Skeletal muscle satellite cell (primary cell): ENCODE measurements around the gene SVEP1.

Source experiments
- H3K27me3 ChIP-seq: 2 replicates; pipeline ENCODE4 v1.7.0; 2013; ENCODE audit warnings: low read length; ENCODE audit not compliant: control insufficient read depth, insufficient read depth
- H3K36me3 ChIP-seq: 2 replicates; pipeline ENCODE4 v1.7.0; 2013; ENCODE audit warnings: mild to moderate bottlenecking, control low read depth, low read length; ENCODE audit not compliant: insufficient read depth
- H3K4me1 ChIP-seq: 2 replicates; pipeline ENCODE4 v1.7.0; 2013; ENCODE audit warnings: low read length; ENCODE audit not compliant: control insufficient read depth, insufficient read depth
- H3K4me2 ChIP-seq: 2 replicates; pipeline ENCODE4 v1.7.0; 2013; ENCODE audit warnings: mild to moderate bottlenecking, low read length
- H3K4me3 ChIP-seq: 2 replicates; pipeline ENCODE4 v1.7.0; 2013; ENCODE audit warnings: low read length
- H3K9ac ChIP-seq: 2 replicates; pipeline ENCODE4 v1.7.0; 2013; ENCODE audit warnings: mild to moderate bottlenecking, low read depth, low read length, moderate library complexity
- H3K9me3 ChIP-seq: replicated peaks from 2 replicates; pipeline ENCODE4 v1.7.0; 2013; ENCODE audit warnings: mild to moderate bottlenecking, control low read depth, low read length

The SVEP1 gene

GRCh38 chr9:110575945-110576344 is 3.6 kb downstream of the SVEP1 start:
- no peaks in the 10 kb centered on the region for H3K27me3 ChIP-seq
- H3K4me1 ChIP-seq, result peaks cover 40% of the 10 kb centered on the region
- H3K4me2 ChIP-seq, result peak overlapping the region; percentile 3
- H3K36me3 ChIP-seq, result no peaks in the 10 kb centered on the region
- H3K9ac ChIP-seq, result no peak overlapping the region
- H3K4me3 ChIP-seq, result no peak overlapping the region
- H3K9me3 ChIP-seq, result no peaks in the 10 kb centered on the region

GRCh38 chr9:110575169-110575568 is 4.4 kb downstream of the SVEP1 start:
- Histone ChIP-seq H3K4me3 (no peak overlapping the region), H3K4me2 (no peak overlapping the region), H3K9me3 (no peaks in the 10 kb centered on the region), H3K36me3 (no peaks in the 10 kb centered on the region), H3K27me3 (no peaks in the 10 kb centered on the region), H3K9ac (no peak overlapping the region), H3K4me1 (peaks cover 32% of the 10 kb centered on the region)

- H3K4me2 ChIP-seq, result no peak overlapping the region
- H3K27me3 ChIP-seq, result no peaks in the 10 kb centered on the region
- peaks cover 24% of the 10 kb centered on the region for H3K4me1 ChIP-seq
These were observed 6.2 kb downstream of the SVEP1 start for GRCh38 chr9:110573305-110573704.

GRCh38 chr9:110571801-110572483 is 7.6 kb downstream of the SVEP1 start:
- Histone ChIP-seq H3K4me1 (peaks cover 24% of the 10 kb centered on the region), H3K4me3 (no peak overlapping the region), H3K9ac (no peak overlapping the region), H3K9me3 (no peaks in the 10 kb centered on the region), H3K36me3 (no peaks in the 10 kb centered on the region), H3K27me3 (no peaks in the 10 kb centered on the region), H3K4me2 (no peak overlapping the region)

More at GRCh38 chr9:110573305-110573704, 6.2 kb downstream of the SVEP1 start:
- no peaks in the 10 kb centered on the region for H3K9me3 ChIP-seq
- H3K4me3 ChIP-seq, result no peak overlapping the region
- H3K9ac ChIP-seq, result no peak overlapping the region
- no peaks in the 10 kb centered on the region for H3K36me3 ChIP-seq

GRCh38 chr9:110566156-110566555 is 13.4 kb downstream of the SVEP1 start:
- Histone ChIP-seq H3K9ac (no peak overlapping the region), H3K9me3 (no peaks in the 10 kb centered on the region), H3K36me3 (no peaks in the 10 kb centered on the region), H3K4me3 (no peak overlapping the region), H3K27me3 (no peaks in the 10 kb centered on the region), H3K4me1 (peaks cover 6% of the 10 kb centered on the region), H3K4me2 (no peak overlapping the region)

- Histone ChIP-seq H3K4me2 (no peak overlapping the region), H3K9ac (no peak overlapping the region), H3K27me3 (no peaks in the 10 kb centered on the region), H3K4me1 (peaks cover 12% of the 10 kb centered on the region), H3K9me3 (no peaks in the 10 kb centered on the region), H3K4me3 (no peak overlapping the region), H3K36me3 (no peaks in the 10 kb centered on the region)
These were observed 17.7 kb downstream of the SVEP1 start for GRCh38 chr9:110561826-110562225.

GRCh38 chr9:110559869-110560268 is 19.7 kb downstream of the SVEP1 start:
- Histone ChIP-seq H3K9me3 (no peaks in the 10 kb centered on the region), H3K4me3 (no peak overlapping the region), H3K4me1 (peaks cover 28% of the 10 kb centered on the region), H3K4me2 (no peak overlapping the region), H3K36me3 (no peaks in the 10 kb centered on the region), H3K27me3 (no peaks in the 10 kb centered on the region), H3K9ac (no peak overlapping the region)

- Histone ChIP-seq H3K4me3 (peak overlapping the region; percentile 3), H3K4me2 (peak overlapping the region; percentile 63), H3K4me1 (peaks cover 25% of the 10 kb centered on the region), H3K9ac (peak overlapping the region; percentile 63), H3K36me3 (no peaks in the 10 kb centered on the region), H3K27me3 (no peaks in the 10 kb centered on the region), H3K9me3 (no peaks in the 10 kb centered on the region)
These were observed 23.8 kb downstream of the SVEP1 start for GRCh38 chr9:110555551-110556331.

- H3K9me3 ChIP-seq, result no peaks in the 10 kb centered on the region
- no peaks in the 10 kb centered on the region for H3K36me3 ChIP-seq
- H3K4me1 ChIP-seq, result peaks cover 17% of the 10 kb centered on the region
- H3K9ac ChIP-seq, result no peak overlapping the region
- no peaks in the 10 kb centered on the region for H3K27me3 ChIP-seq
- no peak overlapping the region for H3K4me3 ChIP-seq
- no peak overlapping the region for H3K4me2 ChIP-seq
These were observed 33.1 kb downstream of the SVEP1 start for GRCh38 chr9:110546411-110546871.

GRCh38 chr9:110545705-110546104 is 33.8 kb downstream of the SVEP1 start:
- Histone ChIP-seq H3K27me3 (no peaks in the 10 kb centered on the region), H3K36me3 (no peaks in the 10 kb centered on the region), H3K9ac (no peak overlapping the region), H3K4me1 (peaks cover 17% of the 10 kb centered on the region), H3K4me3 (no peak overlapping the region), H3K4me2 (no peak overlapping the region), H3K9me3 (no peaks in the 10 kb centered on the region)

- peaks cover 24% of the 10 kb centered on the region for H3K4me1 ChIP-seq
- H3K9me3 ChIP-seq, result no peaks in the 10 kb centered on the region
- no peak overlapping the region for H3K4me2 ChIP-seq
- H3K9ac ChIP-seq, result no peak overlapping the region
- no peaks in the 10 kb centered on the region for H3K36me3 ChIP-seq
- no peak overlapping the region for H3K4me3 ChIP-seq
- H3K27me3 ChIP-seq, result no peaks in the 10 kb centered on the region
These were observed 35.9 kb downstream of the SVEP1 start for GRCh38 chr9:110543631-110544051.
